Measurements from ENCODE around the gene EVL. TPM values are rescaled to one million over a fixed set of nuclear protein-coding genes. Genes with fewer than 3 reads are reported as not detected.

EVL gene
- total RNA-seq, 1 donor from 2014 or later, result 45.7 TPM

- DNase-seq (ENCODE audit: extremely low read depth, low read depth, low spot score), result no peak
These were observed 27.9 kb upstream of the EVL start for GRCh38 chr14:100037353-100037752.

GRCh38 chr14:100038065-100038464 is 27.2 kb upstream of the EVL start:
- no peak for DNase-seq (ENCODE audit: extremely low read depth, low read depth, low spot score)

- DNase-seq (ENCODE audit: extremely low read depth, low read depth, low spot score), result no peak
These were observed 25.3 kb upstream of the EVL start for GRCh38 chr14:100039903-100040302.

GRCh38 chr14:100041271-100041670 is 24.0 kb upstream of the EVL start:
- DNase-seq (ENCODE audit: extremely low read depth, low read depth, low spot score), result no peak

- DNase-seq (ENCODE audit: extremely low read depth, low read depth, low spot score), result no peak
These were observed 22.9 kb upstream of the EVL start for GRCh38 chr14:100042286-100042685.

GRCh38 chr14:100045642-100046344 is 19.4 kb upstream of the EVL start:
- no peak for DNase-seq (ENCODE audit: extremely low read depth, low read depth, low spot score)

GRCh38 chr14:100047600-100047999 is 17.6 kb upstream of the EVL start:
- DNase-seq (ENCODE audit: extremely low read depth, low read depth, low spot score), result no peak

GRCh38 chr14:100048786-100049185 is 16.4 kb upstream of the EVL start:
- no peak for DNase-seq (ENCODE audit: extremely low read depth, low read depth, low spot score)

GRCh38 chr14:100049220-100049619 is 16.0 kb upstream of the EVL start:
- DNase-seq (ENCODE audit: extremely low read depth, low read depth, low spot score), result no peak

- DNase-seq (ENCODE audit: extremely low read depth, low read depth, low spot score), result no peak
These were observed 14.1 kb upstream of the EVL start for GRCh38 chr14:100051103-100051502.

- DNase-seq (ENCODE audit: extremely low read depth, low read depth, low spot score), result no peak
These were observed 13.7 kb upstream of the EVL start for GRCh38 chr14:100051543-100051942.

- DNase-seq (ENCODE audit: extremely low read depth, low read depth, low spot score), result no peak
These were observed 12.4 kb upstream of the EVL start for GRCh38 chr14:100052819-100053218.

GRCh38 chr14:100054316-100055075 is 10.7 kb upstream of the EVL start:
- no peak for DNase-seq (ENCODE audit: extremely low read depth, low read depth, low spot score)

GRCh38 chr14:100056431-100056830 is 8.8 kb upstream of the EVL start:
- no peak for DNase-seq (ENCODE audit: extremely low read depth, low read depth, low spot score)

- DNase-seq (ENCODE audit: extremely low read depth, low read depth, low spot score), result no peak
These were observed 8.0 kb upstream of the EVL start for GRCh38 chr14:100056964-100057795.

- DNase-seq (ENCODE audit: extremely low read depth, low read depth, low spot score), result no peak
These were observed 6.3 kb upstream of the EVL start for GRCh38 chr14:100058777-100059437.

GRCh38 chr14:100059438-100059781 is 5.8 kb upstream of the EVL start:
- no peak for DNase-seq (ENCODE audit: extremely low read depth, low read depth, low spot score)

- DNase-seq (ENCODE audit: extremely low read depth, low read depth, low spot score), result no peak
These were observed 4.5 kb upstream of the EVL start for GRCh38 chr14:100060760-100061159.

- DNase-seq (ENCODE audit: extremely low read depth, low read depth, low spot score), result no peak
These were observed 2.6 kb upstream of the EVL start for GRCh38 chr14:100062590-100062989.

- no peak for DNase-seq (ENCODE audit: extremely low read depth, low read depth, low spot score)
These were observed 1.8 kb upstream of the EVL start for GRCh38 chr14:100063314-100063941.
